H1 (cell line): ENCODE results near the gene CUL1. TPM values are rescaled to one million over a fixed set of nuclear protein-coding genes. Genes with fewer than 3 reads are reported as not detected.

Experiments
- CTCF ChIA-PET: fragments of 300-600 bp; sonication (Branson Sonifier 250); formaldehyde crosslinking; loops from one replicate; lab custom pipeline; 2021; ENCODE audit not compliant: partially characterized antibody; lab: Charles Lee
- POLR2A ChIA-PET: fragments of 300-600 bp; sonication (Branson Sonifier 250); formaldehyde crosslinking; loops from one replicate; lab custom pipeline; 2021; ENCODE audit warnings: inconsistent platforms; ENCODE audit not compliant: partially characterized antibody; lab: Charles Lee
- DNase-seq, 2 experiments: peaks; one replicate each; pipeline versions ENCODE4 v3.0.0 to v3.0.0-alpha.2; 2010 to 2022; ENCODE audit warnings: low spot score in 2 of 2, low read depth in 1 of 2, mixed read lengths in 1 of 2
- FAIRE-seq: peaks from 2 replicates; lab custom pipeline; 2011; peaks lifted over from hg19 to GRCh38; lab: Jason Lieb, UNC
- H2AFZ ChIP-seq: 2 replicates; pipeline ENCODE4 v1.8.1; 2012; ENCODE audit warnings: low read length, inconsistent platforms
- H2AK5ac ChIP-seq: 2 replicates; pipeline ENCODE4 v1.6.1; 2013; ENCODE audit warnings: low read depth, low read length
- H2BK120ac ChIP-seq: replicated peaks from 2 replicates; pipeline ENCODE3; 2013; ENCODE audit warnings: low read depth, low read length, inconsistent platforms
- H2BK12ac ChIP-seq: 2 replicates; pipeline ENCODE4 v1.6.1; 2013; ENCODE audit warnings: low read depth, low read length
- H2BK15ac ChIP-seq: 2 replicates; pipeline ENCODE4 v1.6.1; 2013; ENCODE audit warnings: low read length
- H2BK20ac ChIP-seq: 2 replicates; pipeline ENCODE4 v1.6.1; 2013; ENCODE audit warnings: low read length
- H2BK5ac ChIP-seq: 2 replicates; pipeline ENCODE4 v1.6.1; 2013; ENCODE audit warnings: low read depth, low read length
- H3K14ac ChIP-seq: 2 replicates; pipeline ENCODE4 v1.6.1; 2013; ENCODE audit warnings: inconsistent platforms; ENCODE audit not compliant: insufficient read length
- H3K18ac ChIP-seq: 2 replicates; pipeline ENCODE4 v1.6.1; 2013; ENCODE audit warnings: low read length; ENCODE audit errors: extremely low read depth
- H3K23ac ChIP-seq: 2 replicates; pipeline ENCODE4 v1.6.1; 2013; ENCODE audit warnings: inconsistent platforms; ENCODE audit not compliant: insufficient read length
- H3K23me2 ChIP-seq: 2 replicates; pipeline ENCODE4 v1.6.1; 2013; ENCODE audit warnings: low read depth, low read length
- H3K27ac ChIP-seq: 2 replicates; pipeline ENCODE4 v1.6.1; 2011; ENCODE audit warnings: low read depth, low read length, inconsistent platforms
- H3K27me3 ChIP-seq, 4 experiments: replicated peaks in 1 of 4; 1 replicate in 1 of 4; 2 replicates in 3 of 4; pipeline versions ENCODE4 v1.6.1 to v1.8.1; 2011 to 2013; ENCODE audit warnings: low read length in 3 of 4, mild to moderate bottlenecking in 3 of 4, inconsistent platforms in 2 of 4, mixed read lengths in 2 of 4, moderate library complexity in 1 of 4; ENCODE audit not compliant: control insufficient read depth in 3 of 4, insufficient read depth in 3 of 4; ENCODE audit errors: extremely low read depth in 1 of 4
- H3K36me3 ChIP-seq, 4 experiments: 2 replicates each; pipeline versions ENCODE4 v1.6.1 to v1.8.1; 2011 to 2013; ENCODE audit warnings: mild to moderate bottlenecking in 4 of 4, low read length in 3 of 4, moderate library complexity in 2 of 4, control low read depth in 1 of 4, inconsistent platforms in 1 of 4; ENCODE audit not compliant: insufficient read depth in 4 of 4, control insufficient read depth in 2 of 4
- H3K4ac ChIP-seq: replicated peaks from 2 replicates; pipeline ENCODE3; 2013; ENCODE audit warnings: low read length, low read depth, mixed read lengths, inconsistent platforms; ENCODE audit not compliant: insufficient read length
- H3K4me1 ChIP-seq, 4 experiments: replicated peaks in 1 of 4; 1 replicate in 1 of 4; 2 replicates in 3 of 4; pipeline versions ENCODE4 v1.6.1 to v1.8.1; 2011 to 2013; ENCODE audit warnings: low read length in 3 of 4, inconsistent platforms in 2 of 4, mixed read lengths in 1 of 4; ENCODE audit not compliant: insufficient read depth in 4 of 4, control insufficient read depth in 3 of 4
- H3K4me2 ChIP-seq, 2 experiments: 2 replicates each; pipeline versions ENCODE4 v1.6.1 to v1.8.1; 2011 to 2013; ENCODE audit warnings: low read depth in 2 of 2, low read length in 2 of 2, control low read depth in 1 of 2, inconsistent platforms in 1 of 2, mild to moderate bottlenecking in 1 of 2; ENCODE audit not compliant: insufficient read depth in 1 of 2
- H3K4me3 ChIP-seq, 4 experiments: fragments of 200-600, 300-600 bp in 1 of 4; sonication (generic), shearing (Covaris generic), sonication (Bioruptor Twin) in 1 of 4; 2 replicates each; pipeline versions ENCODE4 v1.5.1 to v1.8.1; 2011 to 2016; ENCODE audit warnings: low read length in 4 of 4, low read depth in 3 of 4, control low read depth in 2 of 4, inconsistent platforms in 2 of 4, mild to moderate bottlenecking in 2 of 4, mixed read lengths in 1 of 4, moderate library complexity in 1 of 4; ENCODE audit not compliant: insufficient read depth in 2 of 4; ENCODE audit errors: extremely low read depth in 1 of 4
- H3K56ac ChIP-seq: replicated peaks from 2 replicates; pipeline ENCODE3; 2013; ENCODE audit warnings: low read depth, mild to moderate bottlenecking, mixed read lengths, low read length, inconsistent platforms; ENCODE audit not compliant: insufficient read length
- H3K79me1 ChIP-seq: 2 replicates; pipeline ENCODE4 v1.6.1; 2013; ENCODE audit warnings: low read depth, low read length, control low read depth
- H3K79me2 ChIP-seq, 2 experiments: 2 replicates each; pipeline versions ENCODE4 v1.6.1 to v1.8.1; 2012 to 2013; ENCODE audit warnings: low read length in 2 of 2, mild to moderate bottlenecking in 2 of 2, inconsistent platforms in 1 of 2; ENCODE audit not compliant: insufficient read depth in 2 of 2, control insufficient read depth in 1 of 2
- H3K9ac ChIP-seq, 4 experiments: replicated peaks in 1 of 4; 1 replicate in 1 of 4; 2 replicates in 3 of 4; pipeline versions ENCODE4 v1.6.1 to v1.8.1; 2011 to 2013; ENCODE audit warnings: low read depth in 3 of 4, low read length in 3 of 4, control low read depth in 2 of 4, mild to moderate bottlenecking in 2 of 4, moderate library complexity in 2 of 4, inconsistent platforms in 1 of 4; ENCODE audit errors: extremely low read depth in 1 of 4
- H3K9me3 ChIP-seq, 2 experiments: 2 replicates each; pipeline versions ENCODE4 v1.6.1 to v1.8.1; 2012 to 2013; ENCODE audit warnings: mild to moderate bottlenecking in 2 of 2, moderate library complexity in 2 of 2, control low read depth in 1 of 2, inconsistent platforms in 1 of 2, low read depth in 1 of 2, low read length in 1 of 2, mixed read lengths in 1 of 2; ENCODE audit not compliant: insufficient read depth in 2 of 2
- H4K20me1 ChIP-seq, 2 experiments: replicated peaks in 1 of 2; 2 replicates each; pipeline versions ENCODE3 to v1.8.1; 2011 to 2013; ENCODE audit warnings: inconsistent platforms in 2 of 2, low read length in 2 of 2, mild to moderate bottlenecking in 1 of 2; ENCODE audit not compliant: insufficient read depth in 2 of 2, control insufficient read depth in 1 of 2
- H4K5ac ChIP-seq: 2 replicates; pipeline ENCODE4 v1.6.1; 2013; ENCODE audit warnings: low read length, low read depth, mixed read lengths, inconsistent platforms; ENCODE audit not compliant: insufficient read length
- H4K8ac ChIP-seq: 2 replicates; pipeline ENCODE4 v1.8.0; 2013; ENCODE audit warnings: mild to moderate bottlenecking, moderate library complexity, low read length, inconsistent platforms; ENCODE audit not compliant: insufficient read depth; ENCODE audit errors: extremely low read depth
- H4K91ac ChIP-seq: replicated peaks from 2 replicates; pipeline ENCODE3; 2013; ENCODE audit warnings: low read length, mixed read lengths, inconsistent platforms; ENCODE audit not compliant: insufficient read length
- CBX5 ChIP-seq: fragments of 300-800, 300-1000 bp; sonication (generic); IDR thresholded peaks from 2 replicates; pipeline ENCODE4 v1.7.1; 2016; ENCODE audit warnings: antibody characterized with exemption, low read length, low read depth
- FOSL1 ChIP-seq: IDR thresholded peaks from 2 replicates; pipeline ENCODE4 v1.6.1; 2011; ENCODE audit warnings: mild to moderate bottlenecking, low read depth, low read length, moderate library complexity; ENCODE audit not compliant: insufficient read depth
- GABPA ChIP-seq: IDR thresholded peaks from 2 replicates; pipeline ENCODE4 v1.6.1; 2011; ENCODE audit warnings: mild to moderate bottlenecking, low read length, moderate library complexity, borderline replicate concordance; ENCODE audit not compliant: insufficient read depth
- HDAC6 ChIP-seq: IDR thresholded peaks from one replicate; pipeline ENCODE4 v1.7.1; 2012; ENCODE audit warnings: low read depth, mild to moderate bottlenecking, inconsistent platforms, low read length, moderate library complexity
- JUND ChIP-seq: IDR thresholded peaks from 2 replicates; pipeline ENCODE4 v1.6.1; 2011; ENCODE audit warnings: mild to moderate bottlenecking, improper control_type of control experiment, low read length
- MAFK ChIP-seq: IDR thresholded peaks from 2 replicates; pipeline ENCODE4 v1.6.1; 2012; ENCODE audit warnings: low read depth, mild to moderate bottlenecking, improper control_type of control experiment, low read length
- MAX ChIP-seq: IDR thresholded peaks from 2 replicates; pipeline ENCODE4 v1.6.1; 2012; ENCODE audit warnings: inconsistent platforms
- POLR2AphosphoS5 ChIP-seq: IDR thresholded peaks from 2 replicates; pipeline ENCODE4 v1.6.1; 2011; ENCODE audit warnings: low read depth, low read length
- RAD21 ChIP-seq, 2 experiments: IDR thresholded peaks in 1 of 2; conservative IDR thresholded peaks in 1 of 2; 2 replicates each; pipeline ENCODE4 v1.6.1; 2011; ENCODE audit warnings: low read depth in 2 of 2, low read length in 2 of 2, improper control_type of control experiment in 1 of 2, inconsistent platforms in 1 of 2, mild to moderate bottlenecking in 1 of 2, moderate library complexity in 1 of 2
- SIN3A ChIP-seq, 2 experiments: IDR thresholded peaks in 1 of 2; conservative IDR thresholded peaks in 1 of 2; 2 replicates each; pipeline ENCODE4 v1.6.1; 2011 to 2012; ENCODE audit warnings: low read length in 2 of 2, improper control_type of control experiment in 1 of 2, low read depth in 1 of 2, mild to moderate bottlenecking in 1 of 2
- TAF1 ChIP-seq: IDR thresholded peaks from 2 replicates; pipeline ENCODE4 v1.6.1; 2011; ENCODE audit warnings: mild to moderate bottlenecking, low read depth, low read length
- WGBS, 2 experiments: shearing (Covaris generic) in 1 of 2; methylation state at CpG; one replicate each; pipeline versions ENCODE4 v1.1.6 to v1.1.7; 2013 to 2015; ENCODE audit warnings: low lambda C conversion rate in 2 of 2, mixed read lengths in 2 of 2, inconsistent platforms in 1 of 2, low coverage in 1 of 2, missing lambda C conversion rate in 1 of 2; ENCODE audit not compliant: insufficient replicate concordance in 2 of 2, insufficient coverage in 1 of 2, insufficient read length in 1 of 2; ENCODE audit errors: extremely low coverage in 1 of 2, missing lambda C conversion rate in 1 of 2; 5-methylcytosine and 5-hydroxymethylcytosine counted together
- polyA plus RNA-seq, 7 experiments: library from polyadenylated mRNA; depleted of rRNA in 3 of 7; stranded (reverse) in 5 of 7; unstranded in 2 of 7; fragments of >200 nt in 5 of 7; fragments of 200-250 nt in 2 of 7; gene quantifications; 1 replicate in 5 of 7; 2 replicates in 1 of 7; 4 replicates in 1 of 7; pipeline versions ENCODE4 v1.2.1 to v1.2.3, GENCODE V29; 2011 to 2013; ENCODE audit warnings: missing spikeins in 2 of 7, mixed read lengths in 2 of 7
- total RNA-seq: library from RNA; stranded (reverse); fragmentation: NEBNext Ultra II Directional; extraction: Animal tissue kit (Norgen Biotek cat#: 25700); gene quantifications from 2 replicates; pipeline ENCODE4 v1.2.1, GENCODE V29; 2021

Gene CUL1
- total and polyA plus RNA-seq, 2 of the 8 experiments (the other 6 are each of a cell fraction or from before 2014, with no cell fraction given), result 33.0 to 77.3 TPM

GRCh38 chr7:148714498-148714897 is 15.8 kb downstream of the CUL1 start:
- Histone ChIP-seq H3K9me3 (no peaks in the 10 kb centered on the region), H3K27ac (no peak overlapping the region), H2BK15ac (no peak overlapping the region), H3K27me3 (no peaks in the 10 kb centered on the region), H3K4me1 (peaks cover 0 to 6% (median 1%) of the 10 kb centered on the region in 4 experiments; a peak in 1 of 7 replicates), H3K14ac (no peak overlapping the region), H3K23ac (no peak overlapping the region), H2BK5ac (no peak overlapping the region), H3K23me2 (no peaks in the 10 kb centered on the region), H2AK5ac (no peak overlapping the region), H3K36me3 (no peaks in the 10 kb centered on the region), H3K9ac (no peak overlapping the region), H2BK12ac (no peak overlapping the region), H4K5ac (no peak overlapping the region), H2BK120ac (no peak overlapping the region), H3K4ac (no peak overlapping the region), H2AFZ (no peak overlapping the region), H3K4me3 (no peak overlapping the region), H3K79me2 (peaks cover 43 to 99% of the 10 kb centered on the region in 2 experiments), H3K18ac (no peak overlapping the region), H4K20me1 (peaks cover 1 to 11% of the 10 kb centered on the region in 2 experiments), H2BK20ac (no peak overlapping the region), H3K4me2 (no peak overlapping the region), H4K91ac (no peak overlapping the region), H3K56ac (no peak overlapping the region), H4K8ac (no peak overlapping the region), H3K79me1 (peaks cover 10% of the 10 kb centered on the region; the same call in 1 of the 2 replicates)
- POLR2A ChIA-PET, result interaction anchor here (1.1 kb wide), 1 partner anchor 10 kb away, joined by 3 read pairs; no protein-coding TSS in a partner anchor
- 90% methylated on average over 2 of the region's 2 CpGs; no CpG with 5 or more reads in 1 of the 2 experiments for WGBS, 2 experiments
- DNase-seq (no peak), FAIRE-seq (no peak)
- CTCF ChIA-PET, result no interaction called here
- TF ChIP-seq CBX5 (no peak), TAF1 (no peak), MAFK (no peak), JUND (no peak), GABPA (no peak), FOSL1 (no peak), RAD21 (IDR thresholded peaks at IDR 0.05 in 1 of 2, conservative IDR thresholded peaks at IDR 0.05 in 1 of 2; ENCODE audit: low read depth in 2 of 2, low read length in 2 of 2) (no peak), SIN3A (conservative IDR thresholded peaks at IDR 0.05 in 1 of 2, IDR thresholded peaks at IDR 0.05 in 1 of 2; ENCODE audit: low read depth in 1 of 2, low read length in 2 of 2) (no peak), MAX (no peak), POLR2AphosphoS5 (no peak), HDAC6 (no peak)
